Fibroblast of lung (primary cell): ENCODE data around the gene ALDH6A1.

Source experiments
- CTCF ChIP-seq, 2 donors: IDR thresholded peaks in 1 of 2; conservative IDR thresholded peaks in 1 of 2; 1 replicate in 1 of 2; 2 replicates in 1 of 2; pipeline ENCODE4 v1.5.1; 2011 to 2012; ENCODE audit warnings: low read length in 2 of 2, control low read depth in 1 of 2, inconsistent platforms in 1 of 2, low read depth in 1 of 2, mild to moderate bottlenecking in 1 of 2
- EZH2 ChIP-seq: IDR thresholded peaks from 2 replicates; pipeline ENCODE4 v1.5.1; 2012; ENCODE audit warnings: low read length, control low read depth, mild to moderate bottlenecking; ENCODE audit errors: missing control alignments

- no peak for TF ChIP-seq EZH2
- TF ChIP-seq CTCF (conservative IDR thresholded peaks at IDR 0.05 in 1 of 2, IDR thresholded peaks at IDR 0.05 in 1 of 2; ENCODE audit: low read depth in 1 of 2, low read length in 2 of 2) = no peak
Observed at GRCh38 chr14:74083161-74083560, 1.1 kb downstream of the ALDH6A1 start.
